ENCODE measurements around the gene TTC38.
A peak's percentile ranks its signal among the peaks of the same experiment; 100 is the strongest.
"Not testable (repeated sequence)": the region's sequence is repeated elsewhere in the genome, so short reads cannot be mapped to it uniquely, and the experiment has no call there.

TTC38 gene

DNA sequence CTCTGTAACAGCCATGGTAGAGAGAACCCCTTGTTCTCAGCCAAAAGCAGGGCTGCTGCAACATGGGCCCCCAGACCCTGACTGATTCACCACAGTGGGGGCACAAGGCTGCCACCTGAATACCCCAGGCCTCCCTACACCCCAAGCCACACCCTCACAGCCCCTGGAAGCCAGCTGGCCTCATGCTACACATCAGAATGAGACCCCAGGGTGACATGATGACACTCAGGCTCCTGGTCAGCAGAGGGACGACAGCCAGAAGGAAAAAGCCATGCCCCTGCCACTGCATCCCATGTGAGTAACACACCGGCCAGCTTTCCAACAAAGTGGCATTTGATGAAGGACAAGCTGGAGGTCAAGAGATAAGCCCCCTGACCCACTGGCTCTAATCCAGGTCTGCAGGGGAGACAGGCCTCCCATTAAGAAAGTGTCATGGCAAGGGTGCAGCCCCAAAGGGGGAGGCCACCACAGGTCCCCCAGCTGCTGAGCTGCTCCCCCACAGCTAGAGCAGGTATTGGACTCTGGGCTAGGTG lies 20.3 kb upstream of the TTC38 start:
- Histone ChIP-seq H3K4me1 (ENCODE audit: control insufficient read depth in 1 of 2, insufficient read depth in 2 of 2, low read length in 2 of 2) (peaks cover 8 to 28% of the 10 kb centered on the region in 2 donors), H3K4me3 (ENCODE audit: low read depth in 1 of 2, low read length in 2 of 2) (no peak overlapping the region)

DNA sequence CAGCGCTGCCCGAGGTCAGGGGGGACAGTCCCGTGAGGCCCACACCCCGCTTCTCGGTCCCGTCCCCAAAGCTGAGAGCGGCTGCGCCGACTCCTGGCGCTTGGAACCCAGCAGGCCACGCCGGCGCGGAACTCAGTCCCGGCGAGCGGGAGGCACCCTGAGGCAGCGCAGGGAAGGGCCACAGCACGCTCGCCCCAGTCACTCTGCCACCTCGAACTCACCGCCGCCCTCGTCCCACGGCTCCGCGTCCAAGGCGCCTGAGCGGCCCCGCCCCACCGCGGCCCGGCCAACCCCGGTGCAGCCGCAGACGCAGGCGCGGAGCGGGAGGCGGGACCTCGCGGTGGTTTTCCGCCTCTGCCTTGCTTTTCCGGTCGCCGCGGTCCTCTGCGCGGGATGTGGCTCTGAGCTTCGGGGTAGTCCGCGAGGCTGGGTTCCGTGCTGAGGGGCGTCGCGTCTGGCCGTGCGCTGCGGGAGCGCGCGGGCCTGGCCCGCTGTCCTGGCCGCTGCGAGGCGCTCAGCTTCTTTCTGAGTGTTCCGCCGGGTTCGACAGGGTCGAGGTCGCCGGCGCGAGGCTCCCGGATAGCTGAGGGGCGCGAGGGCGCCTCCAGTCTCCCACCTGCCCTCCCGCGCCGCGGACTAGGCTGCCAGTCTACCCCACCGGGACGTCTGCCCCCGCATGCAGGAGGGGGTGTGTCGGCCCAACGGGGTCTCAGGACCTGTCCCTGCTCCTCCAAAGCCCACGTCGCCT lies 17.6 kb upstream of the TTC38 start, which contains the start of gene CDPF1:
TSS of gene CDPF1 (minus strand) at position 259 of the 748 bp plus-strand sequence. CDS start 2,009 bp downstream, outside the sequence.
- Histone ChIP-seq H3K27me3 (ENCODE audit: low read depth, low read length) (no peaks in the 10 kb centered on the region), H3K27ac (ENCODE audit: low read length) (peak within 1 kb of the TSS; percentile 45), H3K36me3 (ENCODE audit: control insufficient read depth in 1 of 2, insufficient read depth in 2 of 2, low read length in 2 of 2) (no peaks in the 10 kb centered on the region), H3K4me3 (ENCODE audit: low read depth in 1 of 2, low read length in 2 of 2) (peak within 1 kb of the TSS; percentile 61 to 90), H3K9me3 (ENCODE audit: control insufficient read depth in 1 of 2, low read length in 2 of 2) (no peaks in the 10 kb centered on the region), H3K4me1 (ENCODE audit: control insufficient read depth in 1 of 2, insufficient read depth in 2 of 2, low read length in 2 of 2) (peaks cover 8 to 21% of the 10 kb centered on the region in 2 donors)

More for the DNA sequence above, 20.3 kb upstream of the TTC38 start:
- Histone ChIP-seq H3K9me3 (ENCODE audit: control insufficient read depth in 1 of 2, low read length in 2 of 2) (no peaks in the 10 kb centered on the region), H3K36me3 (ENCODE audit: control insufficient read depth in 1 of 2, insufficient read depth in 2 of 2, low read length in 2 of 2) (peaks cover 5 to 16% of the 10 kb centered on the region in 2 donors), H3K27me3 (ENCODE audit: low read depth, low read length) (no peaks in the 10 kb centered on the region), H3K27ac (ENCODE audit: low read length) (no peak overlapping the region)

DNA sequence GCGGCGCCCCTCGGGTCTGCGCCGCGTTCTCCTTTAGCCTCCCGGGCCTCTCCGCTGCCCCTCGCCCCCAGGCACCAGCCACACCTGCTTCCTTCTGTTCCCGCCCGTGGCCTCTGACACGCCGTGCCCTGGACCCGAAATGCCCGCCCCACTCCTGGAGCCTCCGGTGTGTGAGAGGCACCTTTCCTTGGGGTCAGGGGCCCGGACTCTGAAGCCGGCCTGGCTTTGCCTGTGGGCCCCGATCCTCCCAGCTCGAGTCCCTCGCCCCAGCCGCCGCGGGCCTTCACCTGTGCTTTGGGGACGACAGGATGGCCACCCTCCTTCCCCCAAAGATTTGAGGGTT lies 17.1 kb upstream of the TTC38 start:
- Histone ChIP-seq H3K9me3 (ENCODE audit: control insufficient read depth in 1 of 2, low read length in 2 of 2) (no peaks in the 10 kb centered on the region), H3K27ac (ENCODE audit: low read length) (no peak overlapping the region), H3K36me3 (ENCODE audit: control insufficient read depth in 1 of 2, insufficient read depth in 2 of 2, low read length in 2 of 2) (no peaks in the 10 kb centered on the region), H3K4me1 (ENCODE audit: control insufficient read depth in 1 of 2, insufficient read depth in 2 of 2, low read length in 2 of 2) (peaks cover 8 to 15% of the 10 kb centered on the region in 2 donors), H3K27me3 (ENCODE audit: low read depth, low read length) (no peaks in the 10 kb centered on the region), H3K4me3 (ENCODE audit: low read depth in 1 of 2, low read length in 2 of 2) (peak overlapping the region; percentile 61 to 90)

DNA sequence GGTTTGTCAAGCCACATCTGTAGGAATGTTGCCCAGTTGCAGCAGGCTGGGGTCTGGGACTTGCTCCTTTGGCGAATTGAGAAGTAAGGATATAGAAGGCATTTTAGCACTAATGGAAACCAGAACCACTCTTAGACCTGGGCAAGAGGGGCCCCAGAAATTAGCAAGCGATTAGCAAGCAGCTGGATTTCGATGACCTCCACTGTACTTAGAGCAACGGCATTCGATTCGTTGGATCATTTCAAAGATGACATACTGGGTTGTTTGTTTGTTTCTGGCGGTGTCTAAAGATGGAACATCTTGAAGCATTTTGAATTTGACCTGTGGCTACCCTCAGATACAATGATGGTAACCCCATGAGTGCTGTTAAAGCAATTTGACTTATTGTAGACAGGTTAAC lies 16.5 kb upstream of the TTC38 start:
- peak overlapping the region; percentile 61 to 90 for H3K4me3 ChIP-seq (ENCODE audit: low read depth in 1 of 2, low read length in 2 of 2)
- H3K9me3 ChIP-seq (ENCODE audit: control insufficient read depth in 1 of 2, low read length in 2 of 2): no peaks in the 10 kb centered on the region
- H3K27ac ChIP-seq (ENCODE audit: low read length): no peak overlapping the region
- peaks cover 8 to 13% of the 10 kb centered on the region in 2 donors for H3K4me1 ChIP-seq (ENCODE audit: control insufficient read depth in 1 of 2, insufficient read depth in 2 of 2, low read length in 2 of 2)
- no peaks in the 10 kb centered on the region for H3K36me3 ChIP-seq (ENCODE audit: control insufficient read depth in 1 of 2, insufficient read depth in 2 of 2, low read length in 2 of 2)
- no peaks in the 10 kb centered on the region for H3K27me3 ChIP-seq (ENCODE audit: low read depth, low read length)

DNA sequence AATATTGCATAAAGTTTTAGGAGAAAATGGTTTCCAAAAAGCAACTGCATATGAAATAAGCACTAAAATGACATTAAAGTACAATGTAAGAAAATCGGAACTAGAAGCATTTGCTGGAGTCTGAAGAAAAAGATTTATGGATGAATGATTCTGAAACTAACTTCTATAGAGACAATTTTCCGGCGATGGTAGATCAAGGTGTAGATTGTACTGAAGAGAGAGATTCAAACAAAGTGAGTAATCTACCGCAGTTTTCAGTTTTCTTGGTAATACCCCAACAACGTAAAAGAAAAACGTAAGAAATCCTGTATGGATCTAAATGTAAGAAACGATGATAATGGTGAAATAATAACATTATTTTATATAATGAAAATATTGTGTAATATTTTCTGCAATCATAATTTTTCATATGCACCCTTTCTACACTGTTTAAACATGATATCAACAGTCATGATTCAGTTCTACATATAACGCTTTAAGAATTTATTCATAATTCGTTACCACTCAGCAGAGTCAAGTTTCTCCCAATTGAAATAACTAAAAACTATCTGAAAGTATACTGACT lies 15.9 kb upstream of the TTC38 start:
- Histone ChIP-seq H3K4me3 (ENCODE audit: low read depth in 1 of 2, low read length in 2 of 2) (no peak overlapping the region), H3K27me3 (ENCODE audit: low read depth, low read length) (no peaks in the 10 kb centered on the region), H3K9me3 (ENCODE audit: control insufficient read depth in 1 of 2, low read length in 2 of 2) (no peaks in the 10 kb centered on the region), H3K4me1 (ENCODE audit: control insufficient read depth in 1 of 2, insufficient read depth in 2 of 2, low read length in 2 of 2) (peaks cover 8 to 13% of the 10 kb centered on the region in 2 donors), H3K36me3 (ENCODE audit: control insufficient read depth in 1 of 2, insufficient read depth in 2 of 2, low read length in 2 of 2) (no peaks in the 10 kb centered on the region), H3K27ac (ENCODE audit: low read length) (no peak overlapping the region)

DNA sequence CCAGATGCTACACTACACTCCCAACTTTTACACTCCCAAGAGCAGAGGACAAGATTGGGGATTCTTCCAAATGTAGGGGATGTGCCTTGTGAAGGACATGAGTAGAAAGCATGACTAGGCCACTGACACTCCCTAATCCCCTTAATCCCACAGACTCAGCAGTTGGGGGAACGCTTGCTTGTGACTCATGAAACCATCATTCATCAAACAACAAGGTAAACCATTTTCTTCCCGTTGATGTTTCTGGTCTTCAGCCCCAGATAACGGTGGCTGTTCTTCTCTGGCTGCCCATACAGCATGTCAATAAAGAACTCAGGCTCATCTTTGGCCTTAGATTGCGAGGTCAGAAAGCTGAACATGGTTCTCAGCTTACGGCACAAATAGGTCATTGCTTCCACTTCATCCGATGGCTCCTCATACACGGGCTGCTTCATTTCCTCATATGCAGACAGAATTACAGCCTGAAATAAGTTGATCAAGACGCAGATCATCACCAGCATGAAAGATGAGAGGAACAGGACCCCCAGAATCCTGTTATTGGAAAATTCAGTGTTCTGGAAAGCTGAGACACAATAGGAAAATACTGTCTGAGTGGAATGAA lies 11.3 kb upstream of the TTC38 start:
- Histone ChIP-seq H3K9me3 (ENCODE audit: control insufficient read depth in 1 of 2, low read length in 2 of 2) (no peaks in the 10 kb centered on the region), H3K4me3 (ENCODE audit: low read depth in 1 of 2, low read length in 2 of 2) (no peak overlapping the region), H3K27ac (ENCODE audit: low read length) (no peak overlapping the region), H3K4me1 (ENCODE audit: control insufficient read depth in 1 of 2, insufficient read depth in 2 of 2, low read length in 2 of 2) (peaks cover 0 to 2% of the 10 kb centered on the region in 2 donors), H3K27me3 (ENCODE audit: low read depth, low read length) (no peaks in the 10 kb centered on the region), H3K36me3 (ENCODE audit: control insufficient read depth in 1 of 2, insufficient read depth in 2 of 2, low read length in 2 of 2) (no peaks in the 10 kb centered on the region)

DNA sequence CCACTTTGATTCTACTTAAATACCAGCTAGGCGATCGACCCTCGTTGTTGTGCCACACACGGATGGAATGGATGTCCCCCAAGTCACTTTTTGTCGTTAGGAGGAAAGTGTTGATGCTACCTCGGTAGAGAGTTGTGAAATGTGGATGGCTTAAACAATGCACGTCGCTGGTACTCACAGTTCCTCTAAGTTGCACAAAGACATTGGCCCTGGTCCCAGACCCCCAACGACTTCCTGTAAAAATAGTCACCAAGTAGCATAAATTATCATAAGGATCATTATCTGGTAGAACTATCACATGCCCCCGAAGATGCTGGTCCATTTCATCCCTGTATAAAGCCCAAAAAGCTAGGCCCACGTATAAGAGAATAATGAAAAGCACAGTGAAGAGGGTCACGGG lies 8.4 kb upstream of the TTC38 start:
- no peak overlapping the region for H3K4me3 ChIP-seq (ENCODE audit: low read depth in 1 of 2, low read length in 2 of 2)
- no peaks in the 10 kb centered on the region for H3K36me3 ChIP-seq (ENCODE audit: control insufficient read depth in 1 of 2, insufficient read depth in 2 of 2, low read length in 2 of 2)
- no peak overlapping the region for H3K27ac ChIP-seq (ENCODE audit: low read length)
- no peaks in the 10 kb centered on the region for H3K9me3 ChIP-seq (ENCODE audit: control insufficient read depth in 1 of 2, low read length in 2 of 2)
- peaks cover 0 to 3% of the 10 kb centered on the region in 2 donors for H3K4me1 ChIP-seq (ENCODE audit: control insufficient read depth in 1 of 2, insufficient read depth in 2 of 2, low read length in 2 of 2)
- no peaks in the 10 kb centered on the region for H3K27me3 ChIP-seq (ENCODE audit: low read depth, low read length)

DNA sequence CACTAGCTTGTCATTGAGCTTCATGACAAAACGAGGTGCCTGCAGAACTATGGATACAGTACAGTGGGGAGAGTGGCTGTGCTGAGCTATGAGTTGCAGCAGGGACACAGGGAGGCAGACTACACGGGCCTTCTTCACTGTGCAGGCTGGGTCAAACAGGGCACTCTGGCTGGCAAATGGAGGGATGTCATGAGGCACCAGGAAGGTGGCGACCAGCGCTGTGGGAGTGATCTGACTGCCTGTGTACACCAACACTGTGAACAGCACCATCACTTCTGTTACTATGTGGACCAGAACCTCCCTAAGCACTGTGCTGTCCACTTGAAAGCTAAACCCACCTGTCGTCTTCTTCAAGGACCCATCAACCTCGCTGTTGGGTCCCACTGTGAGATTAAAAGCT lies 7.8 kb upstream of the TTC38 start:
- Histone ChIP-seq H3K27me3 (ENCODE audit: low read depth, low read length) (no peaks in the 10 kb centered on the region), H3K4me3 (ENCODE audit: low read depth in 1 of 2, low read length in 2 of 2) (no peak overlapping the region), H3K4me1 (ENCODE audit: control insufficient read depth in 1 of 2, insufficient read depth in 2 of 2, low read length in 2 of 2) (peaks cover 0 to 3% of the 10 kb centered on the region in 2 donors)

DNA sequence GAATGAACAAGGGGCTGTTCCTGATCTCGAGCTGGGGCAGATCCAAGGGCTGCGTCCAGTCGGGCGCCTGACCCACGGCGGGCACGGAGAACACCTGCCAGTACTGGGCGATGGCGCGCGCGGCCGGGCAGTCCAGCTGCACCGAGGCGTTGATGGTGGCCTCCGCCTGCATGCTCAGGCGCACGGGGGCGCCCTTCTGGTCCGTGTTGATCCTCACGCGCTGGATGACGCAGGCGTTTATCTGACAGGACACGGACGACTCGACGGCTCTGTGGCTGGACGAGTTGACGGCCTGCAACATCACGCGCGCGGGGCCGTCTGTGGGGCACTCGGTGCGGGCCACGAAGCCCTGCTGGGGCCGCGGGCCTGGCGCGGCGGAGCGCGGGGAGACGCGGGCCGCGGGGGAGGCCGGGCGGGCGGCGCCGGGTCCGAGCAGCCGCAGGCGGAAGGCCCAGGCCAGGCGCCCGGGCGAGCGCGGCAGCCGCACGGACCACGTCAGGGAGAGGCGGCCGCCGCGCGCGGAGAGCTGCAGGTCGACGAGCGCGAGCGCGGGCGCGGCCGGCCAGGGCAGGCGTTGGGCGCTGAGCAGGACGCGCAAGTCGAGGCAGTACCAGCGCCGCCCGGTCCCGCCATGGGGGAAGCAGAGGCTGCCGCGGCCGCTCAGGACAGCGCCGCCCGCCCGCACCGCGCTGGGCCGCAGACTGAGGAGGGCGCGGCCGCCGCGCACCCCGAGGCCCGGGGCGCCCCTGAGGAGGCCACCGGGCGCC lies 5.2 kb upstream of the TTC38 start:
- H3K27ac ChIP-seq (ENCODE audit: low read length): no peak overlapping the region

More for the DNA sequence above, 7.8 kb upstream of the TTC38 start:
- H3K9me3 ChIP-seq (ENCODE audit: control insufficient read depth in 1 of 2, low read length in 2 of 2): no peaks in the 10 kb centered on the region
- no peaks in the 10 kb centered on the region for H3K36me3 ChIP-seq (ENCODE audit: control insufficient read depth in 1 of 2, insufficient read depth in 2 of 2, low read length in 2 of 2)
- H3K27ac ChIP-seq (ENCODE audit: low read length): no peak overlapping the region

DNA sequence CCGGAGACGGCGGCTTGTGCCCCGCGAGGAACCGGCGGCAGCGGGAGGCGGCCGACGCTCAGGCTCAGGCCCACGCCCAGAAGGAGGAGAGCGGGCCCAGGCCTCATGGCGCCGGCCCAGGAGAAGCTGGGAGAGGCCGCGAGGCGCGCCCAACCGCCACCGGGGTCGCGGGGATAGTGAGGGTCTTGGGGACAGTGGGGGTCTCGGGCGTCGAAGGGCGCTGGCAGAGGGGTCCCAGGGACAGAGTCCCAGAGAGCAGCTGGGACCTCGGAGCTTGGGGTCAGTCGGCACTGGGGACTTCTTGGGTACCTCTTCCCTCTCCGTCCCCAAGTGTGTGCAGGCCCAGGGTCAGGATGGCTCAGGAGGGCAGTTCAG lies 4.6 kb upstream of the TTC38 start, which contains the start of gene PKDREJ:
TSS of gene PKDREJ (minus strand) at position 128 of the 375 bp plus-strand sequence. CDS start at position 107, 21 bp downstream.
- Histone ChIP-seq H3K4me3 (ENCODE audit: low read depth in 1 of 2, low read length in 2 of 2) (peak within 1 kb of the TSS in 1 of 2 donors; percentile 47), H3K27ac (ENCODE audit: low read length) (no peak within 1 kb of the TSS), H3K9me3 (ENCODE audit: control insufficient read depth in 1 of 2, low read length in 2 of 2) (no peaks in the 10 kb centered on the region), H3K27me3 (ENCODE audit: low read depth, low read length) (no peaks in the 10 kb centered on the region), H3K4me1 (ENCODE audit: control insufficient read depth in 1 of 2, insufficient read depth in 2 of 2, low read length in 2 of 2) (peaks cover 0 to 11% of the 10 kb centered on the region in 2 donors), H3K36me3 (ENCODE audit: control insufficient read depth in 1 of 2, insufficient read depth in 2 of 2, low read length in 2 of 2) (no peaks in the 10 kb centered on the region)

More for the DNA sequence above, 5.2 kb upstream of the TTC38 start:
- H3K27me3 ChIP-seq (ENCODE audit: low read depth, low read length): no peaks in the 10 kb centered on the region
- peak overlapping the region in 1 of 2 donors; percentile 47 for H3K4me3 ChIP-seq (ENCODE audit: low read depth in 1 of 2, low read length in 2 of 2)
- peaks cover 0 to 10% of the 10 kb centered on the region in 2 donors for H3K4me1 ChIP-seq (ENCODE audit: control insufficient read depth in 1 of 2, insufficient read depth in 2 of 2, low read length in 2 of 2)
- H3K9me3 ChIP-seq (ENCODE audit: control insufficient read depth in 1 of 2, low read length in 2 of 2): no peaks in the 10 kb centered on the region
- no peaks in the 10 kb centered on the region for H3K36me3 ChIP-seq (ENCODE audit: control insufficient read depth in 1 of 2, insufficient read depth in 2 of 2, low read length in 2 of 2)

DNA sequence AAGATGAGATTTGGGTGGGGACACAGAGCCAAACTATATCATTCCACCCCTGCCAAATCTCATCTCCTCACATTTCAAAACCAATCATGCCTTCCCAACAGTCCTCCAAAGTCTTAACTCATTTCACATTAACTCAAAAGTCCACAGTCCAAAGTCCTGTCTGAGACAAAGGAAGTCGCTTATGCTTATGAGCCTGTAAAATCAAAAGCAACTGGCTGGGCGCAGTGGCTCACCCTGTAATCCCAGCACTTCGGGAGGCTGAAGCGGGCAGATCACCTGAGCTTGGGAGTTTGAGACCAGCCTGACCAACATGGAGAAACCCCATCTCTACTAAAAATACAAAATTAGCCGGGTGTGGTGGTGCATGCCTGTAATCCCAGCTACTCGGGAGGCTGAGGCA lies 3.3 kb upstream of the TTC38 start:
- H3K27ac ChIP-seq (ENCODE audit: low read length); H3K4me3 ChIP-seq (ENCODE audit: low read depth in 1 of 2, low read length in 2 of 2); H3K27me3 ChIP-seq (ENCODE audit: low read depth, low read length); H3K9me3 ChIP-seq (ENCODE audit: control insufficient read depth in 1 of 2, low read length in 2 of 2); H3K36me3 ChIP-seq (ENCODE audit: control insufficient read depth in 1 of 2, insufficient read depth in 2 of 2, low read length in 2 of 2): not testable (repeated sequence)
- peaks cover 3 to 22% of the 10 kb centered on the region in 2 donors for H3K4me1 ChIP-seq (ENCODE audit: control insufficient read depth in 1 of 2, insufficient read depth in 2 of 2, low read length in 2 of 2)

Measured in muscle layer of duodenum (tissue), 2 donors.